ENCODE measurements around the gene TIMM22.

Gene TIMM22

GRCh38 chr17:1035546-1036170, 38.7 kb downstream of the TIMM22 start:
- H3K4me3 ChIP-seq (ENCODE audit: low read depth, low read length): no peak overlapping the region
- no peak for DNase-seq (ENCODE audit: low read depth)
- TF ChIP-seq, protein P1, sequence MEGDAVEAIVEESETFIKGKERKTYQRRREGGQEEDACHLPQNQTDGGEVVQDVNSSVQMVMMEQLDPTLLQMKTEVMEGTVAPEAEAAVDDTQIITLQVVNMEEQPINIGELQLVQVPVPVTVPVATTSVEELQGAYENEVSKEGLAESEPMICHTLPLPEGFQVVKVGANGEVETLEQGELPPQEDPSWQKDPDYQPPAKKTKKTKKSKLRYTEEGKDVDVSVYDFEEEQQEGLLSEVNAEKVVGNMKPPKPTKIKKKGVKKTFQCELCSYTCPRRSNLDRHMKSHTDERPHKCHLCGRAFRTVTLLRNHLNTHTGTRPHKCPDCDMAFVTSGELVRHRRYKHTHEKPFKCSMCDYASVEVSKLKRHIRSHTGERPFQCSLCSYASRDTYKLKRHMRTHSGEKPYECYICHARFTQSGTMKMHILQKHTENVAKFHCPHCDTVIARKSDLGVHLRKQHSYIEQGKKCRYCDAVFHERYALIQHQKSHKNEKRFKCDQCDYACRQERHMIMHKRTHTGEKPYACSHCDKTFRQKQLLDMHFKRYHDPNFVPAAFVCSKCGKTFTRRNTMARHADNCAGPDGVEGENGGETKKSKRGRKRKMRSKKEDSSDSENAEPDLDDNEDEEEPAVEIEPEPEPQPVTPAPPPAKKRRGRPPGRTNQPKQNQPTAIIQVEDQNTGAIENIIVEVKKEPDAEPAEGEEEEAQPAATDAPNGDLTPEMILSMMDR (conservative IDR thresholded peaks at IDR 0.05; ENCODE audit: low read depth, low read length): no peak

DNA sequence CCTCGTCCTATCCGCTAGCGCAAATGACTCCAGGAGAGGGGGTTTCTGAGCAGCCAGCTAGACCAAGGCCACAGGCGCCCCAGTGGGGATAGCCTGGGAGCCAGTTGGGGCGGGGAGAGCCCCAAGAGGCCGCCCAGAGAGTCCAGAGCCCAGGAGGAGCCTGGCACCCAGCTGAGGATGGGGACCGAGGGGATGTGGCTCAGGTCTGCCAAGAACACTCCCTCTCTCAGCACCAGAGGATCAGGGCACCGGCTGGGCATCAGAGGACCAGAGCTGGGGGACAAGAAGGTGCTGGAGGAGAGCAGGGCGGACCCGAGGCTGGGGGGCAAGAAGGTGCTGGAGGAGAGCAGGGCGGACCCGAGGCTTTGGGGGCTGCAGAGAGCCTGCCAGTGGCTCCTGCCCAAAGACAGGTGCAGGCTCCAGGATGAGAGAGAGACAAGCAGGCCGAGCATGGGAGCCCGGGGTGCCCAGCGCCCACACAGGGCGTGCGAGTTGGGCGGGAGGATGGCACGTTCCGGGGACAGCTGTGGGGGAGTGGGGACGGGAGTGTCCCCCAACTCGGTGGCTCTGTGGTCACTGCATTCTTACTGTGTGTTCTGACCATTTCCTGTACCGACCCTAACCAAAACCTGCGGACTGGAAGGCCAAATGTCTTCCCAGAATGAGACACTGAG, 39.4 kb downstream of the TIMM22 start:
- TF ChIP-seq, protein P1 (conservative IDR thresholded peaks at IDR 0.05; ENCODE audit: low read depth, low read length): no peak
- DNase-seq (ENCODE audit: low read depth): no peak
- no peak overlapping the region for H3K4me3 ChIP-seq (ENCODE audit: low read depth, low read length)

- DNase-seq (ENCODE audit: low read depth): no peak
- H3K4me3 ChIP-seq (ENCODE audit: low read depth, low read length): no peak overlapping the region
- TF ChIP-seq, protein P1 (conservative IDR thresholded peaks at IDR 0.05; ENCODE audit: low read depth, low read length): no peak
Observed at GRCh38 chr17:1036845-1037237, 39.9 kb downstream of the TIMM22 start.

DNA sequence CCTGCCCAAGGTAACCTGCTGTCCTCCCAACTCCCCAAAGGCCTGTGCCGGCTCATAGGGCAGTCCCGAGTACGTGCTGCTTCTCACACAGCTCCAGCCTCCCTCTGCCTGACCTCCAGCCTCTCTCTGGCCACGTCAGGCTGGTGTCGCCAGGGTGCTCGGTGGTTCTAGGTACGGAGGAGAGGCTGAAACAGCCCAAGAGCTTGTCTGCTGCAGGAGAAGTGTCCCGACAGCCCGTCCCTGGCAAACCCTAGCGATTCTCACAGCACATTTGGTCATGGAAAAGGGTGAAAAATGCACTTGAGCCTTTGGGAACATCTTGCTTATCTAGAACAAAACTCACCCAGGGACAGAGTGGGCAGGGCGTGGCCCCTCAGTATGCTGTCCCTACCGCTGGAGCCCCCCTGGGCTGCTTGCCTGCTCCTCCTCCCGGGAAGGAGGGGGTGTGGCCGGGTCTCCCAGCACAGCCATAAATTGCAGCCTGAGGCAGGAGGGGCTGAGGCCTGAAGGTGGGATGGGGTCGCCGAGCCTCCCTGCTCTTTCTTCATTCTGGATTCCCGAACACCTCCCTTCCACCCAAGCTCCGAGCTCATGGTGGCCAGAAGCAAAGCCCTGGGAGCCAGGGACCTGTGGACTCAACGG, 40.4 kb downstream of the TIMM22 start:
- TF ChIP-seq, protein P1 (conservative IDR thresholded peaks at IDR 0.05; ENCODE audit: low read depth, low read length): no peak
- no peak overlapping the region for H3K4me3 ChIP-seq (ENCODE audit: low read depth, low read length)
- DNase-seq (ENCODE audit: low read depth): no peak

GRCh38 chr17:1038459-1039122, 41.7 kb downstream of the TIMM22 start:
- H3K4me3 ChIP-seq (ENCODE audit: low read depth, low read length): no peak overlapping the region
- TF ChIP-seq, protein P1 (conservative IDR thresholded peaks at IDR 0.05; ENCODE audit: low read depth, low read length): no peak
- DNase-seq (ENCODE audit: low read depth): peak; percentile 13

- DNase-seq (ENCODE audit: low read depth): no peak
- TF ChIP-seq, protein P1 (conservative IDR thresholded peaks at IDR 0.05; ENCODE audit: low read depth, low read length): no peak
- H3K4me3 ChIP-seq (ENCODE audit: low read depth, low read length): no peak overlapping the region
Observed at GRCh38 chr17:1039123-1039507, 42.2 kb downstream of the TIMM22 start.
